HG02981 (cell line): ENCODE results near the gene SACM1L.

Source experiments
- ATAC-seq: cut with Tn5 transposase; IDR thresholded peaks from one replicate; pipeline ENCODE4 v1.9.1; 2021; ENCODE audit warnings: mild to moderate bottlenecking, moderate library complexity; ENCODE audit not compliant: unreplicated experiment

SACM1L gene, protein sequence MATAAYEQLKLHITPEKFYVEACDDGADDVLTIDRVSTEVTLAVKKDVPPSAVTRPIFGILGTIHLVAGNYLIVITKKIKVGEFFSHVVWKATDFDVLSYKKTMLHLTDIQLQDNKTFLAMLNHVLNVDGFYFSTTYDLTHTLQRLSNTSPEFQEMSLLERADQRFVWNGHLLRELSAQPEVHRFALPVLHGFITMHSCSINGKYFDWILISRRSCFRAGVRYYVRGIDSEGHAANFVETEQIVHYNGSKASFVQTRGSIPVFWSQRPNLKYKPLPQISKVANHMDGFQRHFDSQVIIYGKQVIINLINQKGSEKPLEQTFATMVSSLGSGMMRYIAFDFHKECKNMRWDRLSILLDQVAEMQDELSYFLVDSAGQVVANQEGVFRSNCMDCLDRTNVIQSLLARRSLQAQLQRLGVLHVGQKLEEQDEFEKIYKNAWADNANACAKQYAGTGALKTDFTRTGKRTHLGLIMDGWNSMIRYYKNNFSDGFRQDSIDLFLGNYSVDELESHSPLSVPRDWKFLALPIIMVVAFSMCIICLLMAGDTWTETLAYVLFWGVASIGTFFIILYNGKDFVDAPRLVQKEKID

DNA sequence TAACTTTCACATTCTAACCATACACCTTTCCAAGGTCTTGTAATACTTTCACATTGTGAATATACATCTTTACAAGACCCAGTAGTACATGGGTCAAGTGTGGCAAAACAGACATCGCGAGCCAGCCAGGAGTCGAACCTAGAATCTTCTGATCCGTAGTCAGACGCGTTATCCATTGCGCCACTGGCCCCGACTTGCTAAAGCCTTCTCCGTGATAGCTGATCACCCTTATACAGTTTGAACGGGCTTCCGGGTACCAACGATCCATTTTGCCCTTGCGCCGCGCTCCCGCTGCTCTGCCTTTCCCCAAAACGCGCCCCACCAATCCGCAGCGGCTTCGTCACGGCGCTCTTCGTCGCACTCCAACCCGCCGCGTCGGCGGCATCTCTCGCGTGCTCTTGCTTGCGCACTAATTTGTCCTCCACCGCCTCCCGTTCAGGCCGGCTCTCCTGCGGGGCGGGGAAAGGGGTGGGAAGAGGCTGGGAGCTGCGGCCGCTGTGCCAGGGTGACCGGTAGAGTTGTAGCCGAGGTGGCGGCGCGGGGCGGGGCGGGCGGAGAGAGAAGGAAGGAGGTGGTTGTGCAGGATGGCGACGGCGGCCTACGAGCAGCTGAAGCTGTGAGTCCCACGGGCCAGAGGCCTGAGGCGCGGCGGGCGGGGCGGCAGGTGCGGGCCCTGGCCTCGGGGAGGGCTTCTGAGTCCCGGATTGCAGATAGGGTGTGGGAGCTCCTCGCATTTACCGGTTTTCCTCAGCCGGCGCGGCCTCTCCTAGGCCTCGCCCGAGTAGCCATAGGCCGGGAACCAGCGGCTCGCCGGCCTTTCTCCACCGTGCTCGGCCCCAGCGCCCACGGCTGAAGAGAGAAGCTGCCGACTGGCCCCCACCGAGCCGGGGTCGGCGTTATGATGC, at the start of gene SACM1L:
SACM1L (plus strand) TSS at position 515 of the 905 bp plus-strand sequence; CDS start at position 585, 70 bp downstream.
- peak; percentile 83 for ATAC-seq

DNA sequence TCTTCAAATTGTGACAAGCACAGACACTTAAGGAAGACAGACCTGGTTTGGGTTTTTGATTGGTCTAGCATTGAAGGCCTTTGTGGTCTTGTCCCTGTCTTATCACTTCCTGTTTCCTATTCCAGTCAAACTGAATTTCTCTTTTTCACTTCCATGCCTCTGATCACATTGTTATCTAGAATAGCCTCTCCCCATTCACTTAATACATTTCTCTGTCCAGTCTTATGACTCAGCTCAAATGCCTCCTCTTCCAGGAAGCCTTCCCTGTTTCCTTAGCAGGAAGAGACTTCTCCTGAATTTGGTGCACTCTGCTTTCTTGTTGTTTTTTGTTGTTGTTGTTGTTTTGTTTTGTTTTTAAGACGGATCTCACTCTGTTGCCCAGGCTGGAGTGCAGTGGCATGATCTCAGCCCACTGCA, 49.1 kb upstream of the SACM1L start:
- no peak for ATAC-seq

GRCh38 chr3:45640724-45641361, 48.4 kb upstream of the SACM1L start:
- ATAC-seq, result no peak

- no peak for ATAC-seq
These were observed 47.4 kb upstream of the SACM1L start for GRCh38 chr3:45641756-45642155.

- ATAC-seq, result no peak
These were observed 46.5 kb upstream of the SACM1L start for GRCh38 chr3:45642731-45643152.

- ATAC-seq, result no peak
These were observed 45.0 kb upstream of the SACM1L start for GRCh38 chr3:45644063-45644790.

- no peak for ATAC-seq
These were observed 44.4 kb upstream of the SACM1L start for GRCh38 chr3:45644791-45645201.

DNA sequence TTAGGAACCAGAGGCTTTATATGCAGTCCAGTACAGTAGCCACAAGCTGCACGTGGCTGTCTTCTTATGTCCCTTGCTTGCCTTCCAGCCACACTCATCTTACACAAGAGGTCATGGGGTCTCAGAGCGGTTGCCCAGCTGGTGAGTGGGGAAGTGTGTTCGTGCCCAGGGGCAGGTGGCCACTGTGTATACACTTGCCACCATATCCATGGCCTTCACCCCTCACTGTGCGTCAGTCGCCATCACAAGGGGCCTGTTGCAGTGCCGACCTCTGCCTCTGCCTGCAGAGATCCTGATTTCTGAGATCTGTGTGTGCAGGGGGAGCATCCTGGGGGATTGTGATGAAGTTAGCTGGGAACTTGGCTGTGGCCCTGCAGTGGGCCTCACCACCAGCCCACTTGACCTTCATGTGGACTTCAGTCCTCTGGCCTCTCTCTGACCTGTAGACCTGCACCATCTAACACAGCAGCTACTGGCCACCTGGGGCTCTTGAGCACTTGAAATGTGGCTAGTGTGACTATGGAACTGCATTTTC, 43.1 kb upstream of the SACM1L start:
- no peak for ATAC-seq

DNA sequence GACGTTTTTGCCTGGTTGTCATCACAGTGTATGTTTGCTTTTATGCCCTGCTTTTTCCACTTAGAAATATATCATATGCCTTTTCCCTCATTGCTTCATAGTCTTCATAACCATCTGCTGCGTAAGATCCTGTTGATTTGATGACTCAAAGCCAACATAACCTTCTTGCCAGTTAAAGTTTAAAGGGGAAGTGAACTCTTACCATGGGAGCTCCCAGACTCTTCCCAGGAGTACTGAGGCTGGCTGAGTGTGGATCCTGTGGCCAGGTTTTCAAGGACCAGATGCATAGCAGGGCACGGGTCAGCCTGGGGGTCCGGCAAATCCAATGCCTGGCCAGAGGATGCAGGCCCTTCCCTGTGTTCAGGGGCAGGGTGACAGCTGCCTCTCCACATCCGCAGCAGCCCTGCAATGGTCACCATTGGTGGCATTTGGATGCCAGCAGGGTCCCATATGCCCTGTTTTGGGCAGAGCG, 42.0 kb upstream of the SACM1L start:
- no peak for ATAC-seq

DNA sequence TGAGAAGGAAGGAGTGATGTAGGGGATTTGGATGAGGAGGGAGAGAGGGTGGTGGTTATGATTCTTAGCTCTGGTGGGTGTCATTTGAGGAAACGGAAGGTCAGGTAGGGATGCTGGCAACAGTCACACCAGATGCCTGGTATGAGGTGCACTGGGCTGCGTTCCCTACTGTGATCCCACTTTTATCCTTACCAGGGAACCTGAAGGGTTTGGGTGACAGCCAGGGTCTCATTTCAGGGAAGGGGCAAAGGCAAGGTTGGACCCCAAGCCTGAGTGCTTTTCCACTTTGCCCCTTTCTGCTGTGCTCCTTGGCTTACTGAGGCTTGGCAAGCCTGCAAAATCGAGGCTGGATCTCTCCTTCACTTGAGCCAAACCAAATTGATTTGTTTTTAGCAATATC, 36.0 kb upstream of the SACM1L start:
- ATAC-seq, result no peak

- ATAC-seq, result no peak
These were observed 34.7 kb upstream of the SACM1L start for GRCh38 chr3:45654397-45654944.

- no peak for ATAC-seq
These were observed 33.3 kb upstream of the SACM1L start for GRCh38 chr3:45655906-45656305.

DNA sequence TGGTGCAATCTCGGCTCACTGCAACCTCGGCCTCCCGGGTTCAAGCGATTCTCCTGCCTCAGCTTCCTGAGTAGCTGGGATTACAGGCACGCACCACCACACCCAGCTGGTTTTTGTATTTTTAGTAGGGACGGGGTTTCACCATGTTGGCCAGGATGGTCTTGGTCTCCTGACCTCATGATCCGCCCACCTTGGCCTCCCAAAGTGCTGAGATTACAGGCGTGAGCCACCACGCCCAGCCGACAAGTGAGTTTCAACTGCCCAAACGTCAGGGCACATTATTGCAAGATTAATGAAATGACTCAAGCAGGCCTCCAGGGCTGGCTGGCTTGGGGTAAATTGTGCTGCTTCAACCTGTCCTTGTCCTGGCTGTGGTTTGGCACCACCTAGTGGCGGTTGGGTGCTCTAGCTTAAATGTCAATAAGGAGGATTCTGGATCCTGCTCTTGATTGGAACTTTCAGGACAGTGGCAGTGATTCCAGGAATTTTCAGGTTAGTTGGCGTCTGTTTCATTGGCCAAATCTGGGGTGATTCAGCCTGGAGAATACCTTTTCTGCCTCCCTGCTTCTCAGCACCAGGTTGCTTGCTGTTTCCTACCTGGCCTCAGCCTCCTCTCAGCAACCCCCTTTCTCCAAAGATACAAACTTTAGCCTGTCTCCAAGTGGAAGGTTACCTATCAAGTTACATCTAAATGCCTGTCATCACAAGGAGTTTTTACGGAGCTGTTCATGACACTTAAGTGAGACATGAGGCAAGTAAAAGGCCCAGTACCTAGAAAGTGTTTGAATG, 32.4 kb upstream of the SACM1L start:
- peak; percentile 78 for ATAC-seq

DNA sequence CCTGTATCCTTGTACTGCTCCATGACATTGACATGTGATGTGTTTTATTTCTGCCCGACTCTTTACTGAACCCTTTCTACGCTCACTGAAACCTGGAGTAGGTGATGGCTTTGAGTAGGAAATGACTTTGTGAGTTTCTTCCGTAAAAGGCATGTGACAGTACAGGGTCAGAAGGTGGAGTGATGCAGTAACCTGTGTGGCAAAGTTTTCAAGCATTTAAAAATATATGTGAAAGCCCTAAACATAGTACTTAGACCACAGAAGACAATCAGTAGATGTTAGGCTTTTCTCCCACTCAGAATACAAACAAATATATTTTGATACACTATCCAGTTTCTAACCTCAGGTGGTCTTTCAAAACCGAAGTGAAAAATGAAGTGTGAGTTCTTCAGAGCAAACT, 31.3 kb upstream of the SACM1L start:
- ATAC-seq, result no peak

DNA sequence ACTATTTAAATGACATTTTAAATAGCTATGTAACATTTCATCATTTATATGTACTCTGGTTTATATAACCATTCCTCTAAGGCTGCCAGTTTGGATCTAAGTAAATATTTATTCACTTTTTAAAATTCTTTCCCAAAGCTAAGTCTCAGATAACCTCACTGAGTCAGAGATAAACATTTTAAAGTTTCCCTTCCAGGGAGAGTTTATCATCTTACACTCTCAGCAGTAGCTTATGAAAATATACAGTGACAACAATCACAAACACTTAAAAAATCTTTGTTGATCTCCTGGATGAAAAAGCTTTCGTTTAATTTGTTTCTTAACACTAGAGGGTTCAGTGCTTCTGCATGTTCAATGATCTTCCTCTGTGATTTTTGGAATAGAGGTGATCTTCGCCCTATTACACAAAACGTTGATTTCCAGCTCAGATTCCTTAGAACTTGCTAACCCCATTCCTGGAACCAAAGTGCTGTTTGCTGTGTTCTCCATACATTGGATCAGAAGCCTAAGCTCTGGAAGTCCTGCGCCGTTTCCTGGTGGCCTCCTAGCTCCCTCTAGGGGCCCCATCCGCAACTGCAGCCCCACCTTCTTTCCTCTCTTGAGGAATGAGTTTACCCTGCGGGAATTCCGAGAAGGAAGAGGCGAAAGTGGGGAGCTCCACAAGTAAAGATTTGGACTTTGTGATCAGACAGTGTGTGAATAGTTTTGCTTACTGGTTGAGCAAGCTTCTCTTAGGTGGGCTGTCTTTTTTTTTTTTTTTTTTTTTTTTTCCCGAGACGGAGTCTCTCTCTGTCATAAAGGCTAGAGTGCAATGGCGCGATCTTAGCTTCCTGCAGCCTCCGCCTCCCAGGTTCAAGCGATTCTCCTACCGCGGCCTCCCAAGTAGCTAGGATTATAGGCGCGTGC, 29.3 kb upstream of the SACM1L start:
- no peak for ATAC-seq

GRCh38 chr3:45660567-45660901, 28.7 kb upstream of the SACM1L start:
- ATAC-seq, result no peak

DNA sequence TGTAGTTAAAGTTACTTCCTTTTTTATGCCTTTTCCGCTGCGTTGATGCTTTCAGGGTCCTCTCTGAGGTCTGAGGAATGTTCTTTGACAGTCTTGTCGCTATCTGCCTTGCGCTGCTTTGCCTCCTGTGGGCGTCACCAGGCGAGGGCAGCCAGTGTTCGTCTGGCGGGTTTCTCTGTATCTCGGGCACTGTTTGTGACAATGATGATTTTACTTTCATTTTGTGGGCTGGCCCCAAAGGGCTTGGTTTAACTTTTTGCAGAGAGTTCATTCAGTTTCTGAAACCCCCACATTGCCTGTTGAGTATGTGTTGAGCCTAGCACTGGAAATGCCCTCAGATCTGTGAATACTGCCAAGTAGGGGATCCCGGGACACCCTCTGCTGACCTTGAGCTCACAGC, 24.6 kb upstream of the SACM1L start:
- peak; percentile 57 for ATAC-seq

- no peak for ATAC-seq
These were observed 24.1 kb upstream of the SACM1L start for GRCh38 chr3:45665101-45665572.
